Spleen (tissue), 7 donors: ENCODE measurements around the gene PTH1R.

ENCODE experiments used
- CTCF ChIP-seq, 11 experiments: fragments of 200-600 bp in 7 of 11; fragments of 450-650 bp in 4 of 11; sonication (generic) in 4 of 11; IDR thresholded peaks in 8 of 11; conservative IDR thresholded peaks in 3 of 11; 1 replicate in 7 of 11; 2 replicates in 4 of 11; pipeline versions ENCODE4 v1.4.0 to v1.8.0; 2016 to 2021; ENCODE audit warnings: antibody characterized with exemption in 11 of 11, inconsistent platforms in 4 of 11, mild to moderate bottlenecking in 1 of 11
- POLR2AphosphoS5 ChIP-seq, 3 donors: sonication (generic); formaldehyde crosslinking; IDR thresholded peaks; one replicate each; pipeline ENCODE4 v1.5.1; 2017; ENCODE audit warnings: antibody characterized with exemption in 3 of 3
- donor health status: DM: no; HTN: no; CAD: no; lungs with moderate emphysema.
- donor health status: DM: no; HTN: no; CAD: no.
- donor health status: DM: no; HTN: no; CAD: no.

- TF ChIP-seq CTCF (IDR thresholded peaks at IDR 0.05 in 8 of 11, conservative IDR thresholded peaks at IDR 0.05 in 3 of 11) (no peak), POLR2AphosphoS5 (IDR thresholded peaks at IDR 0.05) (no peak)
These were observed 27.1 kb upstream of the PTH1R start for GRCh38 chr3:46850468-46850779.
